Measurements from ENCODE around the gene SKIC8. TPM values are rescaled to one million over a fixed set of nuclear protein-coding genes. Genes with fewer than 3 reads are reported as not detected.

SKIC8 gene
- total RNA-seq, 1 donor from 2014 or later = 62.7 TPM

DNA sequence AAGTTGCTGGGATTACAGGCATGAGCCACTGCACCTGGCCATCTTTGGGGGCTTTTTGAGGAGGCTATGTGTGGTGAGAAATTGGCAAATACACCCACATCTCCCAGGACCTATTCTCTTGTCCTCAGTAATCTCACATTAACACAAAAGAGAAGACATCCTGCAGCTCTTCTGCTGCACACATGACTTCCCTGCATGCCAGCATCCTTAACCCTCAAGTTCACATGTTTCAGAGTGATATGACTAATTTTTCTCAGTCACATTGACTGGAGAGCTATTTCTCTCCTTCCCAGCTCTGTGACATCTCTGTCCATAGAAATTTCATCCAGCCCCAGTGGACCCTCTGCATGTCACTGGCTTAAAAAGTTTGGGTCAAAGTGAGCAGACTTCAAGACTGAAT, 1.9 kb upstream of the SKIC8 start:
- no peak for DNase-seq (ENCODE audit: low read depth)
- no peak overlapping the region for H3K4me3 ChIP-seq (ENCODE audit: low read depth, low read length)
- TF ChIP-seq, protein P1, sequence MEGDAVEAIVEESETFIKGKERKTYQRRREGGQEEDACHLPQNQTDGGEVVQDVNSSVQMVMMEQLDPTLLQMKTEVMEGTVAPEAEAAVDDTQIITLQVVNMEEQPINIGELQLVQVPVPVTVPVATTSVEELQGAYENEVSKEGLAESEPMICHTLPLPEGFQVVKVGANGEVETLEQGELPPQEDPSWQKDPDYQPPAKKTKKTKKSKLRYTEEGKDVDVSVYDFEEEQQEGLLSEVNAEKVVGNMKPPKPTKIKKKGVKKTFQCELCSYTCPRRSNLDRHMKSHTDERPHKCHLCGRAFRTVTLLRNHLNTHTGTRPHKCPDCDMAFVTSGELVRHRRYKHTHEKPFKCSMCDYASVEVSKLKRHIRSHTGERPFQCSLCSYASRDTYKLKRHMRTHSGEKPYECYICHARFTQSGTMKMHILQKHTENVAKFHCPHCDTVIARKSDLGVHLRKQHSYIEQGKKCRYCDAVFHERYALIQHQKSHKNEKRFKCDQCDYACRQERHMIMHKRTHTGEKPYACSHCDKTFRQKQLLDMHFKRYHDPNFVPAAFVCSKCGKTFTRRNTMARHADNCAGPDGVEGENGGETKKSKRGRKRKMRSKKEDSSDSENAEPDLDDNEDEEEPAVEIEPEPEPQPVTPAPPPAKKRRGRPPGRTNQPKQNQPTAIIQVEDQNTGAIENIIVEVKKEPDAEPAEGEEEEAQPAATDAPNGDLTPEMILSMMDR (conservative IDR thresholded peaks at IDR 0.05; ENCODE audit: low read depth, low read length) = no peak

- TF ChIP-seq, protein P1 (conservative IDR thresholded peaks at IDR 0.05; ENCODE audit: low read depth, low read length) = no peak
- no peak overlapping the region for H3K4me3 ChIP-seq (ENCODE audit: low read depth, low read length)
- DNase-seq (ENCODE audit: low read depth) = no peak
Observed at GRCh38 chr15:78292219-78292618, 7.2 kb downstream of the SKIC8 start.

DNA sequence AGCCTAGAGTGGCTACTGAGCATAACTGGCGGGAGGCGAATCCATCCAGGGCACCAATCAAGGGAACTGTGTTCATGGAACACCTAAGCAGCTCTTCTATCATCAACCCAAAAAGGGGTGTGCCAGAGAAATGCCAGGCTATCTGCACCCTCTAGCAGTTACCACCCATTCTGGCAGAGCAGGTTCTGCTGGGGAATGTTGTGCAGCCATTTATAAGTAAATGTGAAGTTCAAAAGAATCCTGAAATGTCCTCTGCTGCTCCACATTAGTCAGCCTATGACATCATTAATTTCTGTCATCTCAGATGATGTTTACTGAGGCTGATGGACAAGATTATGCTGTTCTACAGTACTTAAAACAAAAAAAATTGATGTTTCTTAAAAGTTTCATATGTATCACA, 7.7 kb downstream of the SKIC8 start:
- H3K4me3 ChIP-seq (ENCODE audit: low read depth, low read length) = no peak overlapping the region
- TF ChIP-seq, protein P1 (conservative IDR thresholded peaks at IDR 0.05; ENCODE audit: low read depth, low read length) = no peak
- no peak for DNase-seq (ENCODE audit: low read depth)

DNA sequence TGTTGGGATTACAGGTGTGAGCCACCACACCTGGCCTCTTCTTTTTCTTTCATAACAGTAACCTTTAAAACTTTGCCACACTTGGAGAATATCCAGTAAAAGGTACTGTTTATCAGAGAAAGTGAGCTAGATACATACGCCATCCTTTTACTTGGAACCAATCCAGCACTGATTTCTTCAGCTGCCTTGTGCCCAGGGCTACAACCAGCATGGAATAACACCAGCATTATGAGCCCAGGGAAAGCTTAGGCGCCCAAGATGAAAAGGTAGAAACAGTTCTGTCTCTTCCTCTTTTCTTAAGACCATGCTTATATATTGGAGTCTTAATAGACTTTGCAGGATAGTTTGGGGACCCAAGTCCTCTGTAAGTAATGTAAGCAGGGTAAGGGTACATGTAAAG, 8.4 kb downstream of the SKIC8 start:
- no peak for DNase-seq (ENCODE audit: low read depth)
- no peak overlapping the region for H3K4me3 ChIP-seq (ENCODE audit: low read depth, low read length)
- TF ChIP-seq, protein P1 (conservative IDR thresholded peaks at IDR 0.05; ENCODE audit: low read depth, low read length) = no peak

GRCh38 chr15:78290222-78290621, 9.2 kb downstream of the SKIC8 start:
- TF ChIP-seq, protein P1 (conservative IDR thresholded peaks at IDR 0.05; ENCODE audit: low read depth, low read length) = no peak
- no peak overlapping the region for H3K4me3 ChIP-seq (ENCODE audit: low read depth, low read length)
- no peak for DNase-seq (ENCODE audit: low read depth)

- TF ChIP-seq, protein P1 (conservative IDR thresholded peaks at IDR 0.05; ENCODE audit: low read depth, low read length) = peak; percentile 19
- DNase-seq (ENCODE audit: low read depth) = no peak
- no peak overlapping the region for H3K4me3 ChIP-seq (ENCODE audit: low read depth, low read length)
Observed at GRCh38 chr15:78284758-78285157, 14.7 kb downstream of the SKIC8 start.

DNA sequence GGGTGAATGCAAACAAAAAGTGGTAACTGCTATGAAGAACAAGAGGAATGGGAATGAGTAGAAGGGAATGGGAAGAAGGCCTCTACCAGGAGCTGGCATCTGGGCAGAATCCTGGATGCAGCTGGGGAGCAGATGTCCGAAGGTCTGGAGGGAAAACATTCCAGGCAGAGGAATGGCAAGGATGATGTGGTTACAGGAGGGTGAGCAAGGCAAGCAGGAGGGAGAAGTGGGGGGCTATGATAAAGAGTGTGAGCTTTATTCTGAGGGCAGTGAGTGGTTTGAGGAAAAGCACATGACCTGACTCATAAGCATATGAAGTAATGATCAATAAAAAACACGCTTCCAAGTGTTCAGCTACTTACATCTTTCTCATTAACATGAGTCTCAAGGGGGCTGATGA, 17.1 kb downstream of the SKIC8 start:
- no peak for DNase-seq (ENCODE audit: low read depth)
- H3K4me3 ChIP-seq (ENCODE audit: low read depth, low read length) = no peak overlapping the region
- TF ChIP-seq, protein P1 (conservative IDR thresholded peaks at IDR 0.05; ENCODE audit: low read depth, low read length) = no peak

All from epithelial cell of proximal tubule (primary cell).